ENCODE results near the gene KRTAP2-3. TPM values are rescaled to one million over a fixed set of nuclear protein-coding genes. Genes with fewer than 3 reads are reported as not detected.
A peak's percentile ranks its signal among the peaks of the same experiment; 100 is the strongest.

The KRTAP2-3 gene
- total and polyA plus RNA-seq, 2 experiments from 2014 or later: not detected

- Mint-ChIP-seq H3K4me1 (no peaks in the 10 kb centered on the region), H3K4me3 (no peak overlapping the region), H3K36me3 (ENCODE audit: low read depth) (no peaks in the 10 kb centered on the region), H3K9me3 (no peaks in the 10 kb centered on the region), H3K27ac (no peak overlapping the region), H3K27me3 (ENCODE audit: insufficient read depth, low read depth, poor library complexity) (no peaks in the 10 kb centered on the region)
- Histone ChIP-seq H2AFZ (peak overlapping the region; percentile 59; the same call in 1 of the 2 replicates), H3K27me3 (ENCODE audit: insufficient read depth) (no peaks in the 10 kb centered on the region), H3K4me3 (no peak overlapping the region), H3K4me2 (no peak overlapping the region), H4K20me1 (replicated peaks; ENCODE audit: insufficient read depth) (no peaks in the 10 kb centered on the region), H3K4me1 (ENCODE audit: insufficient read depth) (no peaks in the 10 kb centered on the region), H3K9me2 (ENCODE audit: insufficient read depth) (no peaks in the 10 kb centered on the region), H3K27ac (ENCODE audit: low read depth) (no peak overlapping the region), H3K79me2 (replicated peaks; ENCODE audit: insufficient read depth) (no peaks in the 10 kb centered on the region), H3F3A (replicated peaks; ENCODE audit: low read depth) (no peaks in the 10 kb centered on the region), H3K36me3 (ENCODE audit: insufficient read depth) (no peaks in the 10 kb centered on the region)
- TF ChIP-seq JUNB (IDR thresholded peaks at IDR 0.05; ENCODE audit: unreplicated experiment) (no peak), EZH2phosphoT487 (IDR thresholded peaks at IDR 0.05; ENCODE audit: unreplicated experiment) (no peak), REST (IDR thresholded peaks at IDR 0.05; ENCODE audit: unreplicated experiment) (no peak), ZNF331 (CRISPR knock-in tag; IDR thresholded peaks at IDR 0.05; ENCODE audit: low read depth) (no peak), NANOG (IDR thresholded peaks at IDR 0.05; ENCODE audit: borderline replicate concordance) (no peak), CREB1 (CRISPR knock-in tag; IDR thresholded peaks at IDR 0.05; ENCODE audit: low read depth) (no peak), STAT1 (IDR thresholded peaks at IDR 0.05; ENCODE audit: unreplicated experiment) (no peak), POLR2AphosphoS5 (IDR thresholded peaks at IDR 0.05; ENCODE audit: low read depth) (no peak)
- TF ChIP-seq, protein P1, sequence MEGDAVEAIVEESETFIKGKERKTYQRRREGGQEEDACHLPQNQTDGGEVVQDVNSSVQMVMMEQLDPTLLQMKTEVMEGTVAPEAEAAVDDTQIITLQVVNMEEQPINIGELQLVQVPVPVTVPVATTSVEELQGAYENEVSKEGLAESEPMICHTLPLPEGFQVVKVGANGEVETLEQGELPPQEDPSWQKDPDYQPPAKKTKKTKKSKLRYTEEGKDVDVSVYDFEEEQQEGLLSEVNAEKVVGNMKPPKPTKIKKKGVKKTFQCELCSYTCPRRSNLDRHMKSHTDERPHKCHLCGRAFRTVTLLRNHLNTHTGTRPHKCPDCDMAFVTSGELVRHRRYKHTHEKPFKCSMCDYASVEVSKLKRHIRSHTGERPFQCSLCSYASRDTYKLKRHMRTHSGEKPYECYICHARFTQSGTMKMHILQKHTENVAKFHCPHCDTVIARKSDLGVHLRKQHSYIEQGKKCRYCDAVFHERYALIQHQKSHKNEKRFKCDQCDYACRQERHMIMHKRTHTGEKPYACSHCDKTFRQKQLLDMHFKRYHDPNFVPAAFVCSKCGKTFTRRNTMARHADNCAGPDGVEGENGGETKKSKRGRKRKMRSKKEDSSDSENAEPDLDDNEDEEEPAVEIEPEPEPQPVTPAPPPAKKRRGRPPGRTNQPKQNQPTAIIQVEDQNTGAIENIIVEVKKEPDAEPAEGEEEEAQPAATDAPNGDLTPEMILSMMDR (conservative IDR thresholded peaks at IDR 0.05; ENCODE audit: low read depth in 2 of 2): no peak
- no peak for DNase-seq (ENCODE audit: low spot score)
- no peak for ATAC-seq
These were observed 43.2 kb downstream of the KRTAP2-3 start for GRCh38 chr17:41016578-41017215.

- no peak overlapping the region for H3K27ac ChIP-seq (ENCODE audit: low read depth)
- DNase-seq (ENCODE audit: low spot score) (no peak), ATAC-seq (no peak)
- Mint-ChIP-seq H3K4me1 (no peaks in the 10 kb centered on the region), H3K27ac (no peak overlapping the region), H3K36me3 (ENCODE audit: low read depth) (no peaks in the 10 kb centered on the region), H3K9me3 (no peaks in the 10 kb centered on the region), H3K4me3 (no peak overlapping the region), H3K27me3 (ENCODE audit: insufficient read depth, low read depth, poor library complexity) (no peaks in the 10 kb centered on the region)
- H4K20me1 ChIP-seq (replicated peaks; ENCODE audit: insufficient read depth): no peaks in the 10 kb centered on the region
- H3K36me3 ChIP-seq (ENCODE audit: insufficient read depth): no peaks in the 10 kb centered on the region
- no peak overlapping the region for H3K4me2 ChIP-seq
- no peaks in the 10 kb centered on the region for H3K27me3 ChIP-seq (ENCODE audit: insufficient read depth)
- no peak overlapping the region for H3K4me3 ChIP-seq
- H3K79me2 ChIP-seq (replicated peaks; ENCODE audit: insufficient read depth): no peaks in the 10 kb centered on the region
- no peaks in the 10 kb centered on the region for H3F3A ChIP-seq (replicated peaks; ENCODE audit: low read depth)
- 0 out of 2 replicates have a peak overlapping the region, but pooled peaks have one; percentile 18 for H2AFZ ChIP-seq
- H3K4me1 ChIP-seq (ENCODE audit: insufficient read depth): no peaks in the 10 kb centered on the region
- no peaks in the 10 kb centered on the region; the same call in 1 of the 2 replicates for H3K9me2 ChIP-seq (ENCODE audit: insufficient read depth)
- TF ChIP-seq CREB1 (CRISPR knock-in tag; IDR thresholded peaks at IDR 0.05; ENCODE audit: low read depth) (no peak), ETS1 (IDR thresholded peaks at IDR 0.05) (no peak), REST (IDR thresholded peaks at IDR 0.05; ENCODE audit: unreplicated experiment) (no peak), ZNF331 (CRISPR knock-in tag; IDR thresholded peaks at IDR 0.05; ENCODE audit: low read depth) (no peak)
These were observed 44.5 kb downstream of the KRTAP2-3 start for GRCh38 chr17:41015454-41015853.

All from GM23338 (cell line).